HL-60 (cell line): ENCODE data around the gene MC1R.

Experiments used
- CTCF ChIP-seq: IDR thresholded peaks from one replicate; pipeline ENCODE4 v1.5.1; 2011; ENCODE audit warnings: low read length, control low read depth, inconsistent platforms; ENCODE audit not compliant: insufficient read depth
- REST ChIP-seq: IDR thresholded peaks from 2 replicates; pipeline ENCODE4 v1.6.1; 2012; ENCODE audit warnings: low read depth; ENCODE audit not compliant: insufficient replicate concordance

GRCh38 chr16:89902980-89903379 lies 15.7 kb upstream of the MC1R start:
- TF ChIP-seq CTCF (no peak), REST (no peak)
